ENCODE measurements around the gene PTBP2. TPM values are rescaled to one million over a fixed set of nuclear protein-coding genes. Genes with fewer than 3 reads are reported as not detected.

PTBP2 gene
- total and polyA plus RNA-seq, 4 donors, result 2.5 to 14.6 (median 9.0) TPM

DNA sequence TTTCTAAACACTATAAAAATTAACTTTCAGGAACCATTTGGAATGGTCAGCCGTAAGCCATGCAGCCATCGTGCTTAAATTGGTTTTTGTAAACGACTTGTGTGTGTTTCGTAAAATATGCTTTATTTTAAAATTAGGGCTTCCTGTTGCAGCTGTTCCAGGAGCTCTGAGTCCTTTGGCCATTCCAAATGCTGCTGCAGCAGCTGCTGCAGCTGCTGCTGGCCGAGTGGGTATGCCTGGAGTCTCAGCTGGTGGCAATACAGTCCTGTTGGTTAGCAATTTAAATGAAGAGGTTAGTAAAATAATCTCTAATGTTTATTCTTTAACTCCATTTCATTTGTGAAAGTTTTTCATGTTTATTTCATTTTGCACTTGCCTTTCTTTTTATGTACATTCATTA, 83.1 kb downstream of the PTBP2 start:
- 89% methylated on average over 5 of the region's 5 CpGs for WGBS
- no peak for DNase-seq (ENCODE audit: low spot score)

DNA sequence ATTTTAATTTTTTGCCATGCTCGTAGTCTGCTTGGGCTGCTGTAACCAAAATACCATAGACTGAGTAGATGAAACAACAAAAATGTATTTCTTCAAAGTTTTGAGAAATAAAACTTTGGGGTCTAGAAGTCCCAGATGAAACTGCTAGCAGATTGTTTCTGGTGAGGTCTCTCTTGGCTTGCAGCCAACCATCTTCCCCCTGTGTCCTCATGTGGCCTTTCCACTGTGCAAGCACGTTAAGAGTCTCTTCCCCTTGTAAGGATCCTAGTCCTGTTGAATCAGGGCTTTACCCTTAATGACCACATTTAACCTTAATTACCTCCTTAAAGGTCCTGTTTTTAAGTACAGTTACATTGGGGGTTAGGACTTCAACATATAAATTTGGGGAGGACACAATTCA, 86.6 kb downstream of the PTBP2 start:
- Histone ChIP-seq H3K27ac (ENCODE audit: low read depth in 1 of 2, low read length in 2 of 2) (no peak overlapping the region), H3K27me3 (ENCODE audit: control insufficient read depth in 4 of 4, insufficient read depth in 4 of 4, low read length in 3 of 4) (no peaks in the 10 kb centered on the region), H3K36me3 (ENCODE audit: control insufficient read depth in 4 of 4, insufficient read depth in 3 of 4, low read depth in 1 of 4, low read length in 3 of 4) (peaks cover 1 to 24% (median 16%) of the 10 kb centered on the region in 4 donors), H3K9ac (ENCODE audit: low read depth in 1 of 2, low read length in 2 of 2) (no peak overlapping the region), H3K9me3 (ENCODE audit: control insufficient read depth in 4 of 4, low read length in 3 of 4) (no peaks in the 10 kb centered on the region), H3K4me3 (ENCODE audit: low read depth in 1 of 3, low read length in 3 of 3) (no peak overlapping the region), H3K4me1 (ENCODE audit: control insufficient read depth in 4 of 4, insufficient read depth in 4 of 4, low read length in 3 of 4) (no peaks in the 10 kb centered on the region)
- no peak for DNase-seq (ENCODE audit: low spot score)
- 76% methylated on average over 2 of the region's 2 CpGs for WGBS
- TF ChIP-seq, protein P1, sequence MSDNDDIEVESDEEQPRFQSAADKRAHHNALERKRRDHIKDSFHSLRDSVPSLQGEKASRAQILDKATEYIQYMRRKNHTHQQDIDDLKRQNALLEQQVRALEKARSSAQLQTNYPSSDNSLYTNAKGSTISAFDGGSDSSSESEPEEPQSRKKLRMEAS (IDR thresholded peaks at IDR 0.05), result no peak
- no peak for TF ChIP-seq NR2F2 (IDR thresholded peaks at IDR 0.05)
- TF ChIP-seq, protein P2, sequence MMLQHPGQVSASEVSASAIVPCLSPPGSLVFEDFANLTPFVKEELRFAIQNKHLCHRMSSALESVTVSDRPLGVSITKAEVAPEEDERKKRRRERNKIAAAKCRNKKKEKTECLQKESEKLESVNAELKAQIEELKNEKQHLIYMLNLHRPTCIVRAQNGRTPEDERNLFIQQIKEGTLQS (IDR thresholded peaks at IDR 0.05), result no peak
- no peak for TF ChIP-seq FOXA2 (IDR thresholded peaks at IDR 0.05)
- no peak for TF ChIP-seq HNF4A (conservative IDR thresholded peaks at IDR 0.05)
- TF ChIP-seq RAD21 (IDR thresholded peaks at IDR 0.05), result no peak
- TF ChIP-seq, protein P3, sequence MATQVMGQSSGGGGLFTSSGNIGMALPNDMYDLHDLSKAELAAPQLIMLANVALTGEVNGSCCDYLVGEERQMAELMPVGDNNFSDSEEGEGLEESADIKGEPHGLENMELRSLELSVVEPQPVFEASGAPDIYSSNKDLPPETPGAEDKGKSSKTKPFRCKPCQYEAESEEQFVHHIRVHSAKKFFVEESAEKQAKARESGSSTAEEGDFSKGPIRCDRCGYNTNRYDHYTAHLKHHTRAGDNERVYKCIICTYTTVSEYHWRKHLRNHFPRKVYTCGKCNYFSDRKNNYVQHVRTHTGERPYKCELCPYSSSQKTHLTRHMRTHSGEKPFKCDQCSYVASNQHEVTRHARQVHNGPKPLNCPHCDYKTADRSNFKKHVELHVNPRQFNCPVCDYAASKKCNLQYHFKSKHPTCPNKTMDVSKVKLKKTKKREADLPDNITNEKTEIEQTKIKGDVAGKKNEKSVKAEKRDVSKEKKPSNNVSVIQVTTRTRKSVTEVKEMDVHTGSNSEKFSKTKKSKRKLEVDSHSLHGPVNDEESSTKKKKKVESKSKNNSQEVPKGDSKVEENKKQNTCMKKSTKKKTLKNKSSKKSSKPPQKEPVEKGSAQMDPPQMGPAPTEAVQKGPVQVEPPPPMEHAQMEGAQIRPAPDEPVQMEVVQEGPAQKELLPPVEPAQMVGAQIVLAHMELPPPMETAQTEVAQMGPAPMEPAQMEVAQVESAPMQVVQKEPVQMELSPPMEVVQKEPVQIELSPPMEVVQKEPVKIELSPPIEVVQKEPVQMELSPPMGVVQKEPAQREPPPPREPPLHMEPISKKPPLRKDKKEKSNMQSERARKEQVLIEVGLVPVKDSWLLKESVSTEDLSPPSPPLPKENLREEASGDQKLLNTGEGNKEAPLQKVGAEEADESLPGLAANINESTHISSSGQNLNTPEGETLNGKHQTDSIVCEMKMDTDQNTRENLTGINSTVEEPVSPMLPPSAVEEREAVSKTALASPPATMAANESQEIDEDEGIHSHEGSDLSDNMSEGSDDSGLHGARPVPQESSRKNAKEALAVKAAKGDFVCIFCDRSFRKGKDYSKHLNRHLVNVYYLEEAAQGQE (IDR thresholded peaks at IDR 0.05), result no peak

More for the DNA sequence above, 83.1 kb downstream of the PTBP2 start:
- H3K9me3 ChIP-seq (ENCODE audit: control insufficient read depth in 4 of 4, low read length in 3 of 4), result no peaks in the 10 kb centered on the region
- H3K36me3 ChIP-seq (ENCODE audit: control insufficient read depth in 4 of 4, insufficient read depth in 3 of 4, low read depth in 1 of 4, low read length in 3 of 4), result peaks cover 0 to 12% (median 11%) of the 10 kb centered on the region in 4 donors
- no peak for TF ChIP-seq HNF4G (IDR thresholded peaks at IDR 0.05)
- no peak for TF ChIP-seq TAF1 (conservative IDR thresholded peaks at IDR 0.05)
- TF ChIP-seq, protein P1 (IDR thresholded peaks at IDR 0.05), result no peak
- no peak for TF ChIP-seq SP1 (IDR thresholded peaks at IDR 0.05)
- no peak for TF ChIP-seq NR2F2 (IDR thresholded peaks at IDR 0.05)
- no peak for TF ChIP-seq RAD21 (IDR thresholded peaks at IDR 0.05)
- no peak for TF ChIP-seq RXRA (IDR thresholded peaks at IDR 0.05)
- TF ChIP-seq, protein P4, sequence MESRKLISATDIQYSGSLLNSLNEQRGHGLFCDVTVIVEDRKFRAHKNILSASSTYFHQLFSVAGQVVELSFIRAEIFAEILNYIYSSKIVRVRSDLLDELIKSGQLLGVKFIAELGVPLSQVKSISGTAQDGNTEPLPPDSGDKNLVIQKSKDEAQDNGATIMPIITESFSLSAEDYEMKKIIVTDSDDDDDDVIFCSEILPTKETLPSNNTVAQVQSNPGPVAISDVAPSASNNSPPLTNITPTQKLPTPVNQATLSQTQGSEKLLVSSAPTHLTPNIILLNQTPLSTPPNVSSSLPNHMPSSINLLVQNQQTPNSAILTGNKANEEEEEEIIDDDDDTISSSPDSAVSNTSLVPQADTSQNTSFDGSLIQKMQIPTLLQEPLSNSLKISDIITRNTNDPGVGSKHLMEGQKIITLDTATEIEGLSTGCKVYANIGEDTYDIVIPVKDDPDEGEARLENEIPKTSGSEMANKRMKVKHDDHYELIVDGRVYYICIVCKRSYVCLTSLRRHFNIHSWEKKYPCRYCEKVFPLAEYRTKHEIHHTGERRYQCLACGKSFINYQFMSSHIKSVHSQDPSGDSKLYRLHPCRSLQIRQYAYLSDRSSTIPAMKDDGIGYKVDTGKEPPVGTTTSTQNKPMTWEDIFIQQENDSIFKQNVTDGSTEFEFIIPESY (IDR thresholded peaks at IDR 0.05), result no peak
- TF ChIP-seq, protein P5, sequence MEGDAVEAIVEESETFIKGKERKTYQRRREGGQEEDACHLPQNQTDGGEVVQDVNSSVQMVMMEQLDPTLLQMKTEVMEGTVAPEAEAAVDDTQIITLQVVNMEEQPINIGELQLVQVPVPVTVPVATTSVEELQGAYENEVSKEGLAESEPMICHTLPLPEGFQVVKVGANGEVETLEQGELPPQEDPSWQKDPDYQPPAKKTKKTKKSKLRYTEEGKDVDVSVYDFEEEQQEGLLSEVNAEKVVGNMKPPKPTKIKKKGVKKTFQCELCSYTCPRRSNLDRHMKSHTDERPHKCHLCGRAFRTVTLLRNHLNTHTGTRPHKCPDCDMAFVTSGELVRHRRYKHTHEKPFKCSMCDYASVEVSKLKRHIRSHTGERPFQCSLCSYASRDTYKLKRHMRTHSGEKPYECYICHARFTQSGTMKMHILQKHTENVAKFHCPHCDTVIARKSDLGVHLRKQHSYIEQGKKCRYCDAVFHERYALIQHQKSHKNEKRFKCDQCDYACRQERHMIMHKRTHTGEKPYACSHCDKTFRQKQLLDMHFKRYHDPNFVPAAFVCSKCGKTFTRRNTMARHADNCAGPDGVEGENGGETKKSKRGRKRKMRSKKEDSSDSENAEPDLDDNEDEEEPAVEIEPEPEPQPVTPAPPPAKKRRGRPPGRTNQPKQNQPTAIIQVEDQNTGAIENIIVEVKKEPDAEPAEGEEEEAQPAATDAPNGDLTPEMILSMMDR (IDR thresholded peaks at IDR 0.05; ENCODE audit: low read depth, low read length, missing input control), result no peak
- TF ChIP-seq, protein P2 (IDR thresholded peaks at IDR 0.05), result no peak
- no peak for TF ChIP-seq HNF4A (conservative IDR thresholded peaks at IDR 0.05)
- TF ChIP-seq EGR1 (IDR thresholded peaks at IDR 0.05; ENCODE audit: low read depth in 2 of 2), result no peak
- no peak for TF ChIP-seq GABPA (IDR thresholded peaks at IDR 0.05 in 1 of 2, conservative IDR thresholded peaks at IDR 0.05 in 1 of 2)
- TF ChIP-seq YY1 (IDR thresholded peaks at IDR 0.05), result no peak
- TF ChIP-seq FOXA2 (IDR thresholded peaks at IDR 0.05), result no peak
- TF ChIP-seq, protein P3 (IDR thresholded peaks at IDR 0.05), result no peak
- H3K27ac ChIP-seq (ENCODE audit: low read depth in 1 of 2, low read length in 2 of 2), result no peak overlapping the region
- no peak overlapping the region for H3K9ac ChIP-seq (ENCODE audit: low read depth in 1 of 2, low read length in 2 of 2)
- no peaks in the 10 kb centered on the region for H3K4me1 ChIP-seq (ENCODE audit: control insufficient read depth in 4 of 4, insufficient read depth in 4 of 4, low read length in 3 of 4)
- no peaks in the 10 kb centered on the region for H3K27me3 ChIP-seq (ENCODE audit: control insufficient read depth in 4 of 4, insufficient read depth in 4 of 4, low read length in 3 of 4)
- no peak overlapping the region for H3K4me3 ChIP-seq (ENCODE audit: low read depth in 1 of 3, low read length in 3 of 3)

Measured in liver (tissue), 9 donors.